CD14-positive monocyte (primary cell): ENCODE data around the gene CFAP206. TPM values are rescaled to one million over a fixed set of nuclear protein-coding genes. Genes with fewer than 3 reads are reported as not detected.

Source experiments
- DNase-seq, 3 donors: peaks; one replicate each; pipeline ENCODE4 v3.0.0-alpha.2; 2011 to 2022
- H2AFZ ChIP-seq: 2 replicates; pipeline ENCODE4 v1.6.0; 2012; ENCODE audit warnings: mild to moderate bottlenecking, low read depth, low read length, inconsistent platforms; ENCODE audit not compliant: insufficient read depth, poor library complexity, severe bottlenecking
- H3K27ac ChIP-seq, 2 donors: 1 replicate in 1 of 2; 2 replicates in 1 of 2; pipeline ENCODE4 v1.5.1; 2012 to 2013; ENCODE audit warnings: low read length in 2 of 2, control low read depth in 1 of 2, inconsistent platforms in 1 of 2, low read depth in 1 of 2, mild to moderate bottlenecking in 1 of 2
- H3K27me3 ChIP-seq, 2 donors: one replicate each; pipeline versions ENCODE4 v1.6.0 to v1.6.1; 2011 to 2013; ENCODE audit warnings: low read length in 2 of 2; ENCODE audit not compliant: control insufficient read depth in 2 of 2, insufficient read depth in 2 of 2
- H3K36me3 ChIP-seq, 2 donors: replicated peaks in 1 of 2; 1 replicate in 1 of 2; 2 replicates in 1 of 2; pipeline versions ENCODE4 v1.5.1 to v1.6.1; 2012 to 2013; ENCODE audit warnings: low read length in 2 of 2, control low read depth in 1 of 2, inconsistent platforms in 1 of 2, mild to moderate bottlenecking in 1 of 2; ENCODE audit not compliant: insufficient read depth in 2 of 2, control insufficient read depth in 1 of 2
- H3K4me1 ChIP-seq, 2 donors: 1 replicate in 1 of 2; 2 replicates in 1 of 2; pipeline versions ENCODE4 v1.5.1 to v1.6.1; 2012 to 2013; ENCODE audit warnings: low read length in 2 of 2, control low read depth in 1 of 2, inconsistent platforms in 1 of 2, mild to moderate bottlenecking in 1 of 2, moderate library complexity in 1 of 2; ENCODE audit not compliant: insufficient read depth in 2 of 2, control insufficient read depth in 1 of 2
- H3K4me2 ChIP-seq: replicated peaks from 2 replicates; pipeline ENCODE3; 2012; ENCODE audit warnings: low read length, moderate library complexity, mild to moderate bottlenecking; ENCODE audit not compliant: poor library complexity, severe bottlenecking; ENCODE audit errors: extremely low read depth
- H3K4me3 ChIP-seq, 3 experiments: fragments of 200-600 bp in 1 of 3; sonication (generic) in 1 of 3; replicated peaks in 1 of 3; 1 replicate in 2 of 3; 2 replicates in 1 of 3; pipeline ENCODE4 v1.5.1; 2011 to 2013; ENCODE audit warnings: low read length in 3 of 3, mild to moderate bottlenecking in 3 of 3, control low read depth in 2 of 3, low read depth in 2 of 3, inconsistent platforms in 1 of 3, moderate library complexity in 1 of 3
- H3K79me2 ChIP-seq: 2 replicates; pipeline ENCODE4 v1.6.0; 2012; ENCODE audit warnings: mild to moderate bottlenecking, control low read depth, inconsistent platforms, low read length, moderate library complexity; ENCODE audit not compliant: insufficient read depth
- H3K9ac ChIP-seq: 2 replicates; pipeline ENCODE4 v1.6.0; 2017; ENCODE audit warnings: low read length, mild to moderate bottlenecking; ENCODE audit not compliant: insufficient read depth, poor library complexity, severe bottlenecking
- H3K9me3 ChIP-seq, 2 donors: replicated peaks in 1 of 2; 1 replicate in 1 of 2; 2 replicates in 1 of 2; pipeline versions ENCODE4 v1.5.1 to v1.6.1; 2012 to 2013; ENCODE audit warnings: low read length in 2 of 2, control low read depth in 1 of 2; ENCODE audit not compliant: control insufficient read depth in 1 of 2, insufficient read depth in 1 of 2
- H4K20me1 ChIP-seq: 2 replicates; pipeline ENCODE4 v1.6.0; 2012; ENCODE audit warnings: mild to moderate bottlenecking, low read length, control low read depth, moderate library complexity; ENCODE audit not compliant: insufficient read depth
- H3K27ac Mint-ChIP-seq, 7 donors: one replicate each; pipeline ENCODE4 v1.8.0; 2020; ENCODE audit warnings: mild to moderate bottlenecking in 7 of 7, mixed read lengths in 7 of 7, moderate library complexity in 6 of 7, inconsistent platforms in 2 of 7
- H3K27me3 Mint-ChIP-seq, 3 donors: one replicate each; pipeline ENCODE4 v1.8.0; 2021 to 2022; ENCODE audit warnings: low read depth in 3 of 3, mild to moderate bottlenecking in 3 of 3, mixed read lengths in 3 of 3, moderate library complexity in 3 of 3, inconsistent platforms in 1 of 3
- H3K36me3 Mint-ChIP-seq, 2 donors: one replicate each; pipeline ENCODE4 v1.8.0; 2020; ENCODE audit warnings: mixed read lengths in 2 of 2, inconsistent platforms in 1 of 2, mild to moderate bottlenecking in 1 of 2
- H3K4me1 Mint-ChIP-seq: one replicate; pipeline ENCODE4 v1.8.0; 2020; ENCODE audit warnings: mild to moderate bottlenecking, mixed read lengths
- H3K4me3 Mint-ChIP-seq, 2 donors: one replicate each; pipeline ENCODE4 v1.8.0; 2020; ENCODE audit warnings: mild to moderate bottlenecking in 2 of 2, mixed read lengths in 2 of 2, moderate library complexity in 1 of 2
- H3K9me3 Mint-ChIP-seq, 7 donors: one replicate each; pipeline ENCODE4 v1.8.0; 2020 to 2022; ENCODE audit warnings: mixed read lengths in 7 of 7, mild to moderate bottlenecking in 6 of 7, moderate library complexity in 6 of 7, inconsistent platforms in 2 of 7
- WGBS: methylation state at CpG from one replicate; pipeline ENCODE4 v1.1.5; 2013; ENCODE audit warnings: missing lambda C conversion rate; ENCODE audit not compliant: insufficient coverage; 5-methylcytosine and 5-hydroxymethylcytosine counted together
- intact Hi-C, 2 donors: fragments of 100-400 bp; cut with micrococcal nuclease; formaldehyde crosslinking; loops; one replicate each; pipeline versions ENCODE4 v1.15.0 to v1.15.1; 2023
- polyA plus RNA-seq, 3 donors: library from polyadenylated mRNA; depleted of rRNA in 1 of 3; unstranded in 2 of 3; stranded (reverse) in 1 of 3; fragments of 300-500 nt in 2 of 3; fragments of >200 nt in 1 of 3; fragmentation: Illumina TruSeq in 2 of 3; gene quantifications; 1 replicate in 2 of 3; 2 replicates in 1 of 3; pipeline ENCODE4 v1.2.3, GENCODE V29; 2012 to 2021
- TF ChIP-seq, protein P1 (sequence below): fragments of 200-600 bp; IDR thresholded peaks from one replicate; pipeline ENCODE4 v1.8.0; 2022; ENCODE audit warnings: antibody characterized with exemption, mild to moderate bottlenecking

Gene CFAP206
- polyA plus RNA-seq, 3 donors: not detected

DNA sequence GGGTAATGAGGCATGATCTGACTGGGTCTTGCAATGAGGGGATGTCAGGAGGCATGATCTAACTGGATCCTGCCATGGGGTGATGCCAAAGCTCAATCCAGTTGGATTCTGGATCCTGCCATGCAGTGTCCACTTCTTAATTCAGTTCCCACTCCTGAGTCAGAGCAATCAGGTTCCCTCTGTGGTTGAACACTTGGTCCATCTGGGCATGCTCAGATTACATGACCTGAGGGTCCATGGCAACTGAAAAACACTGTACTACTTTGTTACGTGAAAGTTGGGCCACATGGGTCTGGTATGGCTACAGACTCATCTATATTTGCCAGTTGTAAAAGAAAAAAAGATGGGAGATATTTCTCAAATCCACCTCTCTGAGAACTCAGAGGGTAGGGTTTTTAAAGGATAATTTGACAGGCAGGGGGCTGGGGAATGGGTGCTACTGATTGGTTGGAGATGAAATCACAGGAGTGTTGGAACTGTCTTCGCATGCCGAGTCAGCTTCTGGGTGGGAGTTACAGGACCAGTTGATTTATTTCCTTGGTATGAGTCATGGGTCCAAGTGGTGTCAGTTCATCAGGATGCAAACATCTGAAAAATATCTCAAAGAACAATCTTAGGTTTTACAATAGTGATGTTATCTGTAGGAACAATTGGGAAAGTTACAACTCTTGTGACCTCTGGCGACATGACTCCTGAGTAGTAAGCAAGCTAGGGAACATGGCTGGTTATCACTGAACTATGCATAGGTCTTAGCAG, 41.5 kb upstream of the CFAP206 start:
- H3K4me3 ChIP-seq: no peak overlapping the region
- Mint-ChIP-seq H3K27me3 (peaks cover 0 to 1% (median 0%) of the 10 kb centered on the region in 3 donors), H3K9me3 (peaks cover 13 to 34% (median 24%) of the 10 kb centered on the region in 7 donors), H3K36me3 (peaks cover 0 to 2% of the 10 kb centered on the region in 2 donors), H3K27ac (no peak overlapping the region), H3K4me1 (no peaks in the 10 kb centered on the region), H3K4me3 (no peak overlapping the region)
- no peaks in the 10 kb centered on the region for H3K36me3 ChIP-seq
- H3K79me2 ChIP-seq: no peaks in the 10 kb centered on the region
- TF ChIP-seq, protein P1, sequence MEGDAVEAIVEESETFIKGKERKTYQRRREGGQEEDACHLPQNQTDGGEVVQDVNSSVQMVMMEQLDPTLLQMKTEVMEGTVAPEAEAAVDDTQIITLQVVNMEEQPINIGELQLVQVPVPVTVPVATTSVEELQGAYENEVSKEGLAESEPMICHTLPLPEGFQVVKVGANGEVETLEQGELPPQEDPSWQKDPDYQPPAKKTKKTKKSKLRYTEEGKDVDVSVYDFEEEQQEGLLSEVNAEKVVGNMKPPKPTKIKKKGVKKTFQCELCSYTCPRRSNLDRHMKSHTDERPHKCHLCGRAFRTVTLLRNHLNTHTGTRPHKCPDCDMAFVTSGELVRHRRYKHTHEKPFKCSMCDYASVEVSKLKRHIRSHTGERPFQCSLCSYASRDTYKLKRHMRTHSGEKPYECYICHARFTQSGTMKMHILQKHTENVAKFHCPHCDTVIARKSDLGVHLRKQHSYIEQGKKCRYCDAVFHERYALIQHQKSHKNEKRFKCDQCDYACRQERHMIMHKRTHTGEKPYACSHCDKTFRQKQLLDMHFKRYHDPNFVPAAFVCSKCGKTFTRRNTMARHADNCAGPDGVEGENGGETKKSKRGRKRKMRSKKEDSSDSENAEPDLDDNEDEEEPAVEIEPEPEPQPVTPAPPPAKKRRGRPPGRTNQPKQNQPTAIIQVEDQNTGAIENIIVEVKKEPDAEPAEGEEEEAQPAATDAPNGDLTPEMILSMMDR: no peak
- no peak overlapping the region for H3K4me2 ChIP-seq
- WGBS: 100% methylated on average over 3 of the region's 4 CpGs
- H4K20me1 ChIP-seq: no peaks in the 10 kb centered on the region
- intact Hi-C loops: no loop called here
- no peaks in the 10 kb centered on the region for H3K4me1 ChIP-seq
- no peak overlapping the region for H3K9ac ChIP-seq
- no peak for DNase-seq
- H3K27me3 ChIP-seq: no peaks in the 10 kb centered on the region
- no peak overlapping the region for H2AFZ ChIP-seq
- H3K27ac ChIP-seq: no peak overlapping the region
- peaks cover 6 to 16% of the 10 kb centered on the region in 2 donors for H3K9me3 ChIP-seq

DNA sequence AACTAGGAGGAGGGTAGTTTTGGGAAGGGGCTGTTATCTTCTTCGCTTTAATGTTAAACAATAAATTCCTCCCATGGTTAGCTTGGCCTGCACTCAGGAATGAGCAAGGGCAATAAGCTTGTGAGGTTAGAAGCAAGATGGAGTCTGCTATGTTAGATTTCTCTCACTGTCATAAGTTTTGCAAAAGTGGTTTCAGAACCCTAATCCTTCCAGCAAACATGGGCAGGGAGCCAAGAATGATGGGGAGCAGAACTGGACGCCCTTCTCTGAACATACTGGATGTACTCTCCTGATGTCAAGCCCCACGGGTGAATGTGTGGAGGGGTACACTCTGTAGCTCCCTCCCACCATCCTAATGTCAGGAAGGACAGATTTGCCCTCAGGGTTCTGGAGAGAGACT, 40.9 kb upstream of the CFAP206 start:
- no peak overlapping the region for H3K4me3 ChIP-seq
- peaks cover 13 to 34% (median 24%) of the 10 kb centered on the region in 7 donors for H3K9me3 Mint-ChIP-seq
- no peak overlapping the region for H2AFZ ChIP-seq
- H3K4me1 ChIP-seq: no peaks in the 10 kb centered on the region
- no peaks in the 10 kb centered on the region for H3K36me3 ChIP-seq
- no peak for DNase-seq
- no peaks in the 10 kb centered on the region for H3K79me2 ChIP-seq
- TF ChIP-seq, protein P1: no peak
- no CpG with 5 or more reads among the region's 3 CpGs for WGBS
- no peak overlapping the region for H3K9ac ChIP-seq
- H3K27ac ChIP-seq: no peak overlapping the region
- no peaks in the 10 kb centered on the region for H3K27me3 ChIP-seq
- no peak overlapping the region for H3K27ac Mint-ChIP-seq
- no peak overlapping the region for H3K4me2 ChIP-seq
- peaks cover 0 to 2% of the 10 kb centered on the region in 2 donors for H3K36me3 Mint-ChIP-seq
- intact Hi-C loops: no loop called here
- no peaks in the 10 kb centered on the region for H3K4me1 Mint-ChIP-seq
- peaks cover 6 to 16% of the 10 kb centered on the region in 2 donors for H3K9me3 ChIP-seq
- H4K20me1 ChIP-seq: no peaks in the 10 kb centered on the region
- peaks cover 0 to 1% (median 0%) of the 10 kb centered on the region in 3 donors for H3K27me3 Mint-ChIP-seq
- no peak overlapping the region for H3K4me3 Mint-ChIP-seq
